ENCODE measurements around the gene MX2.
"Not testable (repeated sequence)": the region's sequence is repeated elsewhere in the genome, so short reads cannot be mapped to it uniquely, and the experiment has no call there.

MX2 gene, protein sequence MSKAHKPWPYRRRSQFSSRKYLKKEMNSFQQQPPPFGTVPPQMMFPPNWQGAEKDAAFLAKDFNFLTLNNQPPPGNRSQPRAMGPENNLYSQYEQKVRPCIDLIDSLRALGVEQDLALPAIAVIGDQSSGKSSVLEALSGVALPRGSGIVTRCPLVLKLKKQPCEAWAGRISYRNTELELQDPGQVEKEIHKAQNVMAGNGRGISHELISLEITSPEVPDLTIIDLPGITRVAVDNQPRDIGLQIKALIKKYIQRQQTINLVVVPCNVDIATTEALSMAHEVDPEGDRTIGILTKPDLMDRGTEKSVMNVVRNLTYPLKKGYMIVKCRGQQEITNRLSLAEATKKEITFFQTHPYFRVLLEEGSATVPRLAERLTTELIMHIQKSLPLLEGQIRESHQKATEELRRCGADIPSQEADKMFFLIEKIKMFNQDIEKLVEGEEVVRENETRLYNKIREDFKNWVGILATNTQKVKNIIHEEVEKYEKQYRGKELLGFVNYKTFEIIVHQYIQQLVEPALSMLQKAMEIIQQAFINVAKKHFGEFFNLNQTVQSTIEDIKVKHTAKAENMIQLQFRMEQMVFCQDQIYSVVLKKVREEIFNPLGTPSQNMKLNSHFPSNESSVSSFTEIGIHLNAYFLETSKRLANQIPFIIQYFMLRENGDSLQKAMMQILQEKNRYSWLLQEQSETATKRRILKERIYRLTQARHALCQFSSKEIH

DNA sequence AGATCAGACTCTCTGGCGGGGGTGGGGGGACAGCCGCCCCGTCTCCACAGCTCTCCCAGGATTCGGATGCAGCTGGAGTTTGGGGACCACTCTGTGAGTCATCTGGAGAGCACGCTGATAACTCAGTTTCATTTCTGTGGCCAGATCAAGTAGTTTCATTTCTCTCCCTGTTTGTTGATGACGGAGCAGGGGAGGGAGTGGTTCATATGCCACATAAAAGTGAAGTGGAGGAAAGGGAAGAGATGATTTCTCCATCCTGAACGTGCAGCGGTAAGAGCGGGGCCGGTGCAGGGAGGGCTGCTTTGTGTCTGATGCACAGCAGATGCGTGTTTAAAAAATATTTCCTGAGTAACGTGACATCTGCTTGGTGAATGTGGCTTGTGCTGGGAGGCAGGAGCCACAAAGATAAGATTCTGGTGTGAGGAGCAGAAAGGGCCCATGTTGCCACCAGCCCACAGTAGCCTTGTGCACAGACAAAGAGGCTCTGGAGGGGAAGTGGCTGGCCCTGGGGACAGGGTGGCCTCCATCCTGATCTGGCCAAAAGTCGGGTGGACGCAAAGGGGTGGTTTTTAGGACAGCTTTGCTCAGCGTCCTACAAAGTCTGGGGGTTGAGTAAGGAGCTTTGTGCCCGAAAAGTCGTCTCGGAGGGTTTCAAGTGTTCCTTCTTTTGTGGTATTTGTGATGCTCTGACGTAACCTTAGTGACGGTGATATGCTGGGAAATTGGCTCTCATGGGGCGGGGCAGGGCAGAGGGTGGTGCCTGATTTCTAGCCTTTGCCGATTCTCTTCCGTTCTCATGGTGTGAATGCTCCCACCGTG, at the start of gene MX2:
TSS of gene MX2 (plus strand) at position 242 of the 819 bp plus-strand sequence. CDS start 14,880 bp downstream, outside the sequence.
- peak; percentile 99 for DNase-seq (ENCODE audit: low spot score)

DNA sequence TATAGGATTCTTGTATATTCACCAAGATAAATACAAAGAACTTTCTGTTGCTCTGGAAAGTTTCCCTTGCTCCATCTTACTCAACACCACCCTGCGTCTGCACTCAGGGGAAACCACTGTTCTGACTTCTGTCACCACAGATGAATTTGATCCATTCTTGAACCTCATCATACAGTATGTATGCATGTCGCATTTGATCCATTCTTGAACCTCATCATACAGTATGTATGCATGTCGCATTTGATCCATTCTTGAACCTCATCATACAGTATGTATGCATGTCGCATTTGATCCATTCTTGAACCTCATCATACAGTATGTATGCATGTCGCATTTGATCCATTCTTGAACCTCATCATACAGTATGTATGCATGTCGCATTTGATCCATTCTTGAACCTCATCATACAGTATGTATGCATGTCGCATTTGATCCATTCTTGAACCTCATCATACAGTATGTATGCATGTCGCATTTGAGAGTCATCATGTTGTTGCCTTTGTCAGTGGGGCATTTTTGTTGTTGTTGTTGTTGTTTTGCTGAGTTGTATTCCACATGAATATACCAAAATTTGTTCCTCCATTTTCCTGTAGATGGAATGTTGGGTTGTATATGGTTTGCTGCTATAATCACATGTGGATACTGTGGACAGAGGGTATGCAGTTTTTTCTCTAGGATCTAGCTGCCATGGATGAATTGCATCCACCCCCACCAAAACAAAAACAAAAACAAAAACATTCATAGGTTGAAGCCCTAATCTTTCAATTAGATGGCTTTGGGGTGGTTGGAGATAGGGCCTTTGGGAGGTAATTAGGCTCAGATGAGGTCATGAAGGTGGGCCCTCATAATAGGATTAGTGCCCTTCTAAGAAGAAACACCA, 48.3 kb upstream of the MX2 start:
- not testable (repeated sequence) for DNase-seq (ENCODE audit: low spot score)

DNA sequence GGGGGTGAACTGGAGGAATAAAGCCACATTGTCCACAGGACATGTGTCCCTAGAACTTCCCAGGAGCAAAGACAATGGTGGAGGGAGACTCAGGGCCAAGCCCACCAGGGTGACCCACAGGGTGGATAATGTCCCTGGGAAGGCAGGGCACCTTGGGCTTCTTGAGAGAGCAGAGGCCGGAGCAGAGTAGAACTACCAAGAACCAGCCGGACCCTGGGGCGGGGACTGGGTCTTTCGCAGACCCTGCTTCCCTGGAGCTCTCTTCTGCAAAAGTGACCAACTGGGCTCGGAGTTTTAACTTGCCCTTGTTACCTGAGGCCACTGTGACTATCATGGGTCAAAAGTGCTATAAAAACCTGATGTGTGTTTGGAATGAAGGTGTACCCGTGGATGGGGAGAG, 46.1 kb upstream of the MX2 start:
- DNase-seq (ENCODE audit: low spot score) = no peak

DNA sequence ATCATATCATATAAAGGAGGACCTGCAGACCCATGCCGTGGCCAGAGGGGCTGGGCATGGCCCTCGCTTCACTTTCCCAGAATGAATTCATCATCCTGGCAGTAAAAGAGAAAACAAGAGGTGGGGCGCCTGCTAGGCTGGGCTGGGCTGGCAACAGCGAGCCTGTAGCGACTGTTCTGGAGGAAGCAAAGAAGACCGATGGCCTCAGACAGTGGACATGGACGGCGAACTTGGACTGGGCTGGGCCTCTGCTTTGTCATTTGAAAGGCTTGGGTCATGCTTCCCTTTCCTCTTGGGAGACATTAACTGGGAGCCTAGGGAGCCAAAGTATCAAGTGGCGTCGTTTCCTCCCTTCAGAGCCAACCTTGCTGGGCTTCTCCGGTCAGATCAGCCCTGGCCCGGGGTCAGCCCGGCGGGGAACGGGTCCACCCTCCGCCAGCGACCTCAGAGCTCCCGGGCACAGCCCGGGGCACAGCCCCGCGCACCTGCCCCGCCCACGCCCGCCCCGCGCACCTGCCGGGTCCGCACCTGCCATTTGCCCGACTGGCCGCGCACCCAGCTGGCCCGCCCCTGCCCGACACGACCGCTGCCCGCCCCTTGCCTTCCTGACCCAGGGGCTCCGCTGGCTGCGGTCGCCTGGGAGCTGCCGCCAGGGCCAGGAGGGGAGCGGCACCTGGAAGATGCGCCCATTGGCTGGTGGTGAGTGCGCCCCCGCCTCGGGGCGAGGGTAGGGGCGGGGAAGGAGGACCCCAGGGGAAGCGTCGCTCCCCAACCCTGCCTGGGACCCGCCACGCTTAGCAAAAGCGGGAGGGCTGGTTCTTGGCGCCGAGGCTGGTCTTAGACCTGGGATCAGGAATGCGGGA, 45.4 kb upstream of the MX2 start, which contains the start of gene FAM3B:
TSS of gene FAM3B (plus strand) at position 602 of the 863 bp plus-strand sequence. CDS start at position 681, 79 bp downstream.
- DNase-seq (ENCODE audit: low spot score) = peak; percentile 27

DNA sequence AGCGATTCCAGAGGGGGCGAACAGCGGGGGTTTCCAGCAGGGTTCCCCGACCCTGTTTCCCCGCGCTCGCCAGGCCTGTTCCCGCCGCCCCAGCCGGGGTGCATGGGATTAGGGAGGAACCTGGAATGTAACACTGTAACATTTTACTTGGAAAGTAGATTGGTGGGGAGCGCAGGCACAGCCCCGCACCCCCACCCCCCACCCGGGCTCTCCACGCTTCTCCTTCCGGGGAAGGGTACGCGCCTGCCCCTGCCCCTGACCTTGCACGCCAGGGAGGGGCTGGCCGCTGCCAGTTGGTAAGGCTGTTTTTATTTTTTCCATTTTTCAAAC, 44.8 kb upstream of the MX2 start:
- DNase-seq (ENCODE audit: low spot score) = no peak

DNA sequence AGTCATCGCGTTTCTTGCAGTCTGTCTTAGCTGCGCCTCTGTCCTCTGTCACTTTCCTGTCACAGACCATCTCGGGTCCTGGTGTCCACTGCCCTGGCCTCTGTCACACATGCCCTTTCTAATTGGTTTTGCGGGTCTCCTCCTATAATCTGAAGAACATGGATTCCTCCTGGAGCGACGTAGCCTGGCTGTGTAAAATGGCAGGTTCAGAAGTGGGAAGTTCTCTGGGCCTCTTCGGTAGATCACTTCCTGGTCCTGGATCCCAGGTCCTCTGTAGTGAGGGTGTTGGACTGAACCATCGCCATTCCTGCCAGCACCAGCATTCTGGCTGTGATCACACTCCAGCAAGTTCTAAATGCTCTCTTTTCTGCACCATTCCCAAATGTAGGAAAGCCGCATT, 44.4 kb upstream of the MX2 start:
- no peak for DNase-seq (ENCODE audit: low spot score)

DNA sequence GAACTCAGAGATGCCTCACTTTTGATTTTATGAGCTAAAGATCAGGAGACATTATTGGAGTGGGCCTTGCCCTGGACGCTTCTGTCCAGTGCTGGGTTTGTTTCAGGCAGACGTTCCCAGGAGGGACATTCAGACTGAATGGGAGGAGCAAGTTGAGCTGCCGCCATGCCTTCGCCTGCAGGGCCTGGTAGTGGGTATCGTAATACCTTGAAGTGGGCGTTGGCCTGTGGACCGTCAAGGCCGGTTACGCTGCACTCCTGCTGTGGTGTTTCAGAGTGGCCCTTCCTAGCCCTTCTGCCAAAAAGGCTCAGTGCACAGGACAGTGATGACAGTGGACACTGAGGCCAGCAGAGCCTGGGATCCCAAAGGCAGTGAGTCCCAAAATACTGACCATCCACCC, 43.6 kb upstream of the MX2 start:
- no peak for DNase-seq (ENCODE audit: low spot score)

DNA sequence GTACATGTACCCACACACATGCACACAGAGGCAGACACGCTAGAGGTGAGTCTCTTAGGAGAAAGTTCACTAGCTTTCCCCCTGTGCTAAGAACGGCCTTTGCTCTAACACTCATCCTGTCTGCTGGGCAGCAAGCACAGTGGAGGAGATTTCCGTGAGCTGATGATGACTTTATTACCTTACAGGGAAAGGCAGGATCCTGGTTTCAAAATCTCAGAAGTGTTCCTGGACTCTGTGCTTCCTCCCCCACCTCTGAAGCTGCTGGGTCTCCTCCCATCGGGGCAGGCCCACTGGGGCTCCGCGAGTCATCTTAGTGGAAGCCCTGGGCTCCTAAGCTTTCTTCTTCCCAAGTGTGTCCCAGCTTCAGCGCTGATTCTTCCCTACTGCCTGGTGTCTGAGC, 42.6 kb upstream of the MX2 start:
- no peak for DNase-seq (ENCODE audit: low spot score)

DNA sequence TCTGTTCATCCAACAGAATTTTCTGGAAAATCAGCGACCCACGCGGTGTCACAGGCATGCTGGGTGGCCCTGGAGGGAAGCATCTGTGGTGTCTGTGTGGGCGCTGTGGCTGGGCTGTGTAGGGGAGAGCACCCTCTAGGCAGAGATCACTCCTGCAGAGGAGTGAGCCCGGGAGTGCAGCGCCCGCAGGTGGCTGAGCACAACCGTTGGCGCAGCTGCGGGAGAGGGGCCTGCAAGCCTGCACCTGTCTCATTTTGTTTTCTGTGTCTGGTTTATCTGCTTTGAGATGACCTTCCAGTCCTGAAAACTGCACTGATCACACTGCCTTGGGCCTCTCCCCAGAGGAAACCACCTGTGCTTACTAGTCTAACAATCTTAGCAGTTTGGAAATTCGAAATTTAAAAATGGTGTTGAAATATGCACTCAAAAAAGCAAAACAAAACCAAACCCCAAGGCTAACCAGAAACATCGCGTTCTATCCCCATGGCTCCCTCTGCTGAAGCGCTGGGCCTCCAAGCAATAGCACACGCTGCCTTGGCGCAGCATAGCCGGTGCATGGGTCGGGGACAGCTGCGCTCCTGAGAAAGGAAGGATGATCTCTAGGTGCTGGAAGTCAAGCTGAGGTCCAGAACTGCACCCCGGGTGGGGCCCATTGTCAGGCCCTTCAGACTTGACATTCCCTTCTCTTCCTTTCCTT, 40.5 kb upstream of the MX2 start:
- no peak for DNase-seq (ENCODE audit: low spot score)

DNA sequence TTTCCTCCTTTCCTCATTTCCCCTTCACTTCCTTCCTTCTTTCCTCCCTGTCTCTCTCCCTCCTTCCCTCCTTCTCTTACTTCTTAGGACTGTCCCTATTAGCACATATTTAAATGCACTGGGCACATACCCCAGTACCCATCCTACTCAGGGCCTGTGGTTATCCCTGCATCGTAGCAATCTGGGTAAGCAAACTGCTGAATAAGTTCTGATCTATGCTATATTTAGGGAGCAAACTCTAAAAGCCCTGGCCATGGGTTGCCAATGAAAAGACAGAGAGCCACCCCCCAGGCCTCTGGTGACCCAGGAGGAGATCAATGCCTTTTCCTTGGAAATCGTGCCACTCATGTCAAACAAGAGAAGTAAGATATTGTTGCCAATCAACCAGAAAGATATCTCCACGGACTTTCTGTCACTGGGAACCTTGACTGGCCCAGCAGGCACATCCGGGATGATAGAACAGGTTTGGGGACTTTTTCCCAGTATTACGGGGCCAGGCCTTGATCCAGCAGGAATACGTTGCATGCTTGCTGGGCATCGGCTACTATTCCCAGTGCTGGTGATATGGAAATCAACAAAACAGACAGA, 39.8 kb upstream of the MX2 start:
- DNase-seq (ENCODE audit: low spot score) = no peak

DNA sequence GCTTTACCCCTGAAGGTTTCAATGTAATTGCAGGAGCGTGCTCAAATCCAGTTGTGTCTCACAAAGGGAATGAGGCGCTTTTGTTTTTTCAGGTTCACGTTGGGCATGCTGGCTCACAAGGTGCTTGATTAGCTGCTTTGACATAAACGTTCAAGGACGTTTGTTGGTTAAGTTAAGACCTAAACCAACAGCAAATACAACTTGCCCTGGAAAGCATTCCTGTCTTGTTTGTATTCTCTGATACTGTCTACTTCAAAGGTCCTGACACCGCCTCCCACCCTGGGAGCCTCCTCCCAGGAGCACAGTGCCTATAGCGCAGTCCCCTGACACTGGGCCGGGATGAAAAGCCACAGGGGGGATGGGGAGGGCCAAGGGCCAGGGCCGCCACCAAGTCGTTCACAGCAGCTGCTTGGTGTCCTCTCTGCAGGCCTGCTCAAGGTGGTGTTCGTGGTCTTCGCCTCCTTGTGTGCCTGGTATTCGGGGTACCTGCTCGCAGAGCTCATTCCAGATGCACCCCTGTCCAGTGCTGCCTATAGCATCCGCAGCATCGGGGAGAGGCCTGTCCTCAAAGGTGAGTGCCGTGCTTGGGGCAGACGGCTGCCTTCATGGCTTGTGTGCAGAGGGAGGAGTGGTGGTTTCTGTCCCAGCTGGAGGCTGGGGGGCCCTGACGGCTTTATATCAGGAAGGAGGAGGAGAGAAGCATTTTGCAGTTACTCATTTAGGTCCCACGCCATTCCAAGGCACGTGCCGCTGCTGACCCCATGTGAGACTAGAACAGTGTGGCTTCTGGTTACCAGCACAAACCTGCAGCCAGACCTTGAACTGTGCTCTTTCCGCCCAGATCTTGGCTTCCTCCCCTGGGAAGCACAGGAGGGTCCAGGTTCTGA, 39.1 kb upstream of the MX2 start:
- no peak for DNase-seq (ENCODE audit: low spot score)

DNA sequence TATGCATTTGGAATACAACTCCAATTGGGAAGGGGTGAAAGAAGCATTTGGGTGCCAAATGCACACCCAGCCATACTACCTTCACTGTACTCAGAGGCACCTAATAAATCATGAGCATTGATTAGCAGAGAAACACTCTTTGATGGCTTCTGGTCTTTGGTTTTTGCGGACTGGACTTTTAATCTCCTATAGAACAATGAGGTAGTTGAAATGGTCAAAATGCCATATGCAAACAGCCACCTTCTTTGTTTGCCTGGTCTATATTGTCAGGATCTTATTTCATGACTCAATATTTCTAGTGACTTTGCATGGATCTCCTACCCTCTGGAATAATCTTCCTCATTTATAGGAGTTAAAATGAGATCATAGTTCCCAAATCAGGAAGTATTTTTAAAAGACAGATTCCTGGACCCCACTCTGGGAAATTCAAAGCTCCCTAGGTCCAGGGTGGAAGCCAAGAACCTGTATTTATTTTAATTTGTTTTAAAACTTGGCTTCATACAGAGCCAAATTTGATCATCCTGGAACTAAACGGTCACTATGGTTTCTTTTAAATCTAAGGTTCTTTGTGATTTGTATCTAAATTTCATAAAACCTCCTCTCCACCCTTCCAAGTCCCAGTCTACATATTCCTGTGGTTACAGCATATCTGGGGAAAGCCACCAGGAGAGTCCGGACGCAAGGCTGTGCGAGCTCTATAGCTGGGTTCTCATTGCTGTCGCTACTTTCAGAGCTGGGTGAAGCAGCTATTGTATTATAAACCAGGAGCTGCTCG, 36.5 kb upstream of the MX2 start:
- no peak for DNase-seq (ENCODE audit: low spot score)

DNA sequence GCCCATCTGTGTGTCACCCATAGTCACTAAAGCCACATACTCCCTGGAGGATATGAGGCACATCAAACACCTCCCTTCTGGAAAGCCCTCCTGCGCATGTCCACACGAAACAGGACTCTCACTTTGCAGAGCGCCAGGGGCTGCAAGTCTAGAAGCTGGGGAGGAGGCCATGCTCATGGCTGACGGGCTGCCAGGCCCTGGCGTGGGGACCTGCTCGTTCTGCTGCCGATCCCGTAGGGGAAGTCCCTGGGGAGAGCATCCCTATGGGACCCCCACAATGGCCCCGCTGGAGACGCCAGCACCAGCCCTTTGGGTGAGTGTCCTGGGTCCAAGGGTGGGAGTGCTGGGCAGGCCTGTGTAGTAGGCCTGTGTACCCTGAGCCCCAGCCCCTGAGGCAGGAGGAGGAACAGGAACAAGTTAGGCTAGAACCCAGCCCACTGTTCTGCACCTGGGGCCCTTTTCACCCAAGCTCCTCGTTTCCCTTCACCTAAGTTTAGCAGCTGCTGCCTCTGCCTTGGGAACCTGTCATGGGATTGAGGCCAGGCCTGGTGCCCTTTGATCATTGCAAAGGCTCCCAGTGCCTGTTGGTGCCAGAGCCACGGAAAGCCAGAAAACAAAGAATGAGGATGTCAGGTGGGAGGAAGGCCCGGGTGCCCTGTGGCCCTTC, 35.3 kb upstream of the MX2 start:
- no peak for DNase-seq (ENCODE audit: low spot score)

DNA sequence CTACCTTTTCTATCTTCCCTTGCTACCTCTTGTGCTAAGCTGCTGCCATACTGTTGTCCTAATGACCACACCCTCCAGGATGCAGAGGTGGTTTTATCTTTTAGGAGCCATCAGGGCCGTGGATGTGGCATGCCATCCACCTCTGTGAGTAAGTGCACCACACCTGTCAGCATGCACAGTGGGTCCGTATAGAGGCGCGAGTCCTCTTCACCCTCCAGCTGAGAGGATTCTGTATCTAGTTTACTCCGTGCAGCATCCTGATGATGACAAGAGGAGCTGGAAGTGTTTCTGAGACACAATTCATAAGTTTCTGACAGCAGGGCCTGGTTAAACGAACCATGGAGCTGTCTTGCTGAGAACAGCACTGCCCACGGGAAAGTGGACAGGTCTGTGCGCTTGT, 34.1 kb upstream of the MX2 start:
- DNase-seq (ENCODE audit: low spot score) = no peak

DNA sequence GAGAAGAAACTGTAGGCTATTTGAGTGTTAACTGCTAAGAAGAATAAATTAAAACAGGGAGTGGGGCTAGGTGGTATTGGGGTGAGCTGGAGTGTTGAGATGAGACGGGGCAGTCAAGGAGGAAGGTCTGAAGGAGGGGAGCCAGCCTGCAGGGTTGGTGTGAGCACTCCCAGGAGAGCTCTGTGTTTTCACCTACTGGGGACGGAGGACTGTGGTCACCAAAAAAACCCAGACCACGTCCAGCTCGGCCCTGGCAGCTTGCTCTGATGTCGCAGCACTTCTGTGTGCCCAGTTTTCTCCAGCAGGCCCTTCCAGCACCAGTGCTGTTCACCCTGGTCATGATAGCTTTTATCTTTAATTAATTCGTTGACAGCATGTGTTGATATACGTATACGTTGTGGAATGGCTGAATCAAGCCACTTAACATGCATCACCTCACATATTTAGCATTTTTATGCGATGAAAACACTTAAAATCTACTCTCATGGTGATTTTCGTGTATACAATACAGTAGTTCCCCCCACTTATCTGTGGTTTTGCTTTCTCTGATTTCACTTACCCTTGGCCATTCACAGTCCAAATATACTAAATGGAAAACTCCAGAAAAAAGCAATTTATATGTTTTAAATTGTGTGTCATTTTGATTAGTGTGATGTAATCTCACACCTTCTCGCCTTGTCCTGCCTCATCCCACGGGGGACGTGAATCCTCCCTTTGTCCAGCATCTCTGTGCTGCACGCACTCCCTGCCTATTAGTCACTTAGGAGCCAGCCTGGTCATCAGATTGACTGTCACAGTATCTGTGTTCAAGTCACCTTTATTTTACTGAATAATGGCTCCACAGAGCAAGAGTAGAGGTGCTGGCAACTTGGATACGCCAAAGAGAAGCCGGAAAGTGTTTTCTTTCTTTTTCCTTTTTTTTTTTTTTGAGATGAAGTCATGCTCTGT, 32.9 kb upstream of the MX2 start:
- DNase-seq (ENCODE audit: low spot score) = no peak

DNA sequence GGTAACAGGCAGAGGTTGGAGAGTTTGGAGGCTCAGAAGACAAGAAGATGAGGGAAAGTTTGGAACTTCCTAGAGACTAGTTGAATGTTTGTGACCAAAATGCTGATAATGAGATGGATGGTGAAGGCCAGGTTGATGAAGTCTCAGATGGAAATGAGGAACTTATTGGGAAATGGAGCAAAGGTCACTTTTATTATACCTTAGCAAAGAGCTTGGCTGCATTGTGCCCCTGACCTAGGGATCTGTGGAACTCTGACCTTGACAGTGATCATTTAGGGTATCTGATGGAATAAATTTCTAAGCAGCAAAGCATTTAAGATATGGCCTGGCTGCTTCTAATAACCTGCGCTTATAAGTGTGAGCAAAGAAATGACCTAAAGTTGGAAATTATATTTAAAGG, 28.1 kb upstream of the MX2 start:
- DNase-seq (ENCODE audit: low spot score) = no peak
